ENCODE results near the gene CNTNAP5. TPM values are rescaled to one million over a fixed set of nuclear protein-coding genes. Genes with fewer than 3 reads are reported as not detected.

Gene CNTNAP5
- total and polyA plus RNA-seq, 9 of the 15 experiments (the other 6 are each of a cell fraction or from before 2014, with no cell fraction given) = not detected

DNA sequence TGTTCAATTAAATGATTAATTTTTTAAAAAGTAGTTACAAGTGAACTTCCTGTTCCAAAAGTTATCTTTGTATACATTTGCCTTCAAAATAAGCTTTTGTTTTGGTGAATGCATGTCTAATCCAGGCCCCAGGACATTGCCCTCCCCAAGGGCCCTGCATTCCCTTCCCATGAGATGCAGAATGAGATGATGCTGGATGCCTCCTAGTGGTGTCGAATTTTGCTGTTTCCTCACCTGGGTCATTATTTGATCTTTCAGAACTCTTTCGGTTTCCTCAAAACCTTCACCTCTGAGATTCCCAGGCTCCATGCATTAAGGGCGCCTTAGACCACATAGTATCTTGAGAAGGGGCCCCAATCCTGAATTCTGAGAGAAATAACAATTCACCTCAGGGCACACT, 728.8 kb downstream of the CNTNAP5 start:
- no peaks in the 10 kb centered on the region for H3K36me3 ChIP-seq (ENCODE audit: control insufficient read depth, insufficient read depth, low read length)
- no peaks in the 10 kb centered on the region for H3K27me3 ChIP-seq (ENCODE audit: control insufficient read depth in 2 of 2, insufficient read depth in 2 of 2, low read length in 2 of 2)
- H3K9ac ChIP-seq (ENCODE audit: insufficient read depth in 1 of 2, low read depth in 2 of 2, low read length in 2 of 2) = no peak overlapping the region
- H3K9me3 ChIP-seq (replicated peaks; ENCODE audit: control insufficient read depth, insufficient read depth, low read depth, low read length) = no peaks in the 10 kb centered on the region
- H3K79me2 ChIP-seq (ENCODE audit: control insufficient read depth, insufficient read depth, low read length) = no peaks in the 10 kb centered on the region
- FAIRE-seq (no peak), ATAC-seq (no peak), DNase-seq (ENCODE audit: extremely low read depth in 1 of 4, low spot score in 3 of 4) (no peak)
- no TSS peak for BruUV-seq (replicated peaks)
- H3K4me3 ChIP-seq = no peak overlapping the region
- 3% methylated on average over 3 of the region's 3 CpGs for WGBS (ENCODE audit: insufficient coverage, low coverage, missing lambda C conversion rate)
- H3K9me1 ChIP-seq (ENCODE audit: control insufficient read depth, insufficient read depth, low read length) = no peaks in the 10 kb centered on the region
- POLR2A ChIA-PET = no interaction called here
- no peaks in the 10 kb centered on the region for H3K4me1 ChIP-seq (replicated peaks in 1 of 2; ENCODE audit: control insufficient read depth in 2 of 2, insufficient read depth in 2 of 2, low read length in 2 of 2)
- no peak overlapping the region for H2AFZ ChIP-seq (ENCODE audit: low read depth, low read length)
- TF ChIP-seq ZNF586 (CRISPR knock-in tag; conservative IDR thresholded peaks at IDR 0.05) (no peak), ZHX1 (conservative IDR thresholded peaks at IDR 0.05; ENCODE audit: low read length) (no peak), ZBTB11 (CRISPR knock-in tag; IDR thresholded peaks at IDR 0.05) (no peak)
- intact Hi-C loops (cut with micrococcal nuclease) (no loop called here), in situ Hi-C loops (cut with MboI) (no loop called here)
- no peaks in the 10 kb centered on the region for H4K20me1 ChIP-seq (replicated peaks; ENCODE audit: control insufficient read depth, insufficient read depth, low read length)
- H3K4me2 ChIP-seq (ENCODE audit: insufficient read depth, low read length) = no peak overlapping the region
- CTCF ChIA-PET (ENCODE audit: low intra/inter-chr PET ratio) = no interaction called here
- H3K27ac ChIP-seq (ENCODE audit: extremely low read depth, low read depth, low read length) = no peak overlapping the region

Data from K562 (cell line).